PC-3 (cell line): Measurements from ENCODE around the gene MARCHF3. TPM values are rescaled to one million over a fixed set of nuclear protein-coding genes. Genes with fewer than 3 reads are reported as not detected.

Experiments used
- ATAC-seq: fragments of 200-7000 bp; cut with Tn5 transposase; 2 replicates; pipeline ENCODE4 v1.9.1; 2020; ENCODE audit warnings: mild to moderate bottlenecking, moderate library complexity
- BruUV-seq: library from RNA; stranded (reverse); fragments of 400-500 nt; replicated peaks from 2 replicates; lab custom pipeline; 2021; lab: Mats Ljungman, UMichigan
- CTCF ChIA-PET: fragments of 300-600 bp; sonication (Branson Sonifier 250); formaldehyde crosslinking; loops from one replicate; lab custom pipeline; 2022; ENCODE audit warnings: antibody characterized with exemption; lab: Charles Lee
- POLR2A ChIA-PET: fragments of 300-600 bp; sonication (Branson Sonifier 250); formaldehyde crosslinking; loops from one replicate; lab custom pipeline; 2022; ENCODE audit warnings: antibody characterized with exemption; ENCODE audit not compliant: unreplicated experiment; lab: Charles Lee
- DNase-seq: peaks from one replicate; pipeline ENCODE4 v3.0.0-alpha.2; 2015
- H2AFZ ChIP-seq: fragments of 300-600 bp; sonication (generic); 2 replicates; pipeline ENCODE4 v1.6.0; 2016; ENCODE audit warnings: antibody characterized with exemption, low read length
- H3F3A ChIP-seq: fragments of 300-600 bp; sonication (generic); one replicate; pipeline ENCODE4 v1.6.0; 2017; ENCODE audit warnings: antibody characterized with exemption, low read length, control low read depth, mild to moderate bottlenecking; ENCODE audit not compliant: unreplicated experiment
- H3K27ac ChIP-seq: fragments of 300-600 bp; sonication (generic); 2 replicates; pipeline ENCODE4 v1.5.1; 2016; ENCODE audit warnings: mild to moderate bottlenecking, low read length
- H3K27me3 ChIP-seq: fragments of 300-600 bp; sonication (generic); 2 replicates; pipeline ENCODE4 v1.6.1; 2016; ENCODE audit warnings: low read length, mixed read lengths
- H3K36me3 ChIP-seq: fragments of 300-600 bp; sonication (generic); 2 replicates; pipeline ENCODE4 v1.6.1; 2016; ENCODE audit warnings: low read depth, mixed run types, low read length, mixed read lengths
- H3K4me1 ChIP-seq: fragments of 300-600 bp; sonication (generic); 2 replicates; pipeline ENCODE4 v1.5.1; 2016; ENCODE audit warnings: low read length; ENCODE audit not compliant: insufficient read depth
- H3K4me2 ChIP-seq: fragments of 300-600 bp; sonication (generic); 2 replicates; pipeline ENCODE4 v1.6.0; 2016; ENCODE audit warnings: low read length
- H3K4me3 ChIP-seq: fragments of 300-600 bp; sonication (generic); 2 replicates; pipeline ENCODE4 v1.5.1; 2016; ENCODE audit warnings: mild to moderate bottlenecking, low read length, mixed read lengths
- H3K79me2 ChIP-seq: fragments of 300-600 bp; sonication (generic); 2 replicates; pipeline ENCODE4 v1.6.1; 2017; ENCODE audit warnings: low read length, mixed read lengths
- H3K9ac ChIP-seq: fragments of 300-600 bp; sonication (generic); 2 replicates; pipeline ENCODE4 v1.6.0; 2016; ENCODE audit warnings: mild to moderate bottlenecking, low read length
- H3K9me2 ChIP-seq: fragments of 300-600 bp; sonication (generic); replicated peaks from 2 replicates; pipeline ENCODE4 v1.6.1; 2016; ENCODE audit warnings: mixed run types, low read length, mixed read lengths
- H3K9me3 ChIP-seq: fragments of 300-600 bp; sonication (generic); 2 replicates; pipeline ENCODE4 v1.6.1; 2016; ENCODE audit warnings: low read length, mixed read lengths
- H4K20me1 ChIP-seq: fragments of 300-600 bp; sonication (generic); 2 replicates; pipeline ENCODE4 v1.6.1; 2016; ENCODE audit warnings: low read length, mixed read lengths
- CTCF ChIP-seq: fragments of 300-600 bp; sonication (generic); conservative IDR thresholded peaks from 2 replicates; pipeline ENCODE4 v1.5.1; 2017; ENCODE audit warnings: antibody characterized with exemption, low read depth, mild to moderate bottlenecking, low read length
- EZH2 ChIP-seq: fragments of 300-600 bp; sonication (generic); IDR thresholded peaks from one replicate; pipeline ENCODE4 v1.6.1; 2017; ENCODE audit warnings: antibody characterized with exemption, mild to moderate bottlenecking, low read length; ENCODE audit not compliant: unreplicated experiment
- EZH2phosphoT487 ChIP-seq: fragments of 300-600 bp; sonication (generic); IDR thresholded peaks from 2 replicates; pipeline ENCODE4 v1.6.1; 2018; ENCODE audit warnings: mild to moderate bottlenecking, antibody characterized with exemption, low read length, borderline replicate concordance
- intact Hi-C: fragments of 100-400 bp; cut with micrococcal nuclease; formaldehyde crosslinking; loops from 2 replicates; pipeline ENCODE4 v1.9.0; 2023
- total RNA-seq: library from RNA; depleted of rRNA; stranded (reverse); fragments of >200 nt; gene quantifications from 2 replicates; pipeline ENCODE4 v1.2.3, GENCODE V29; 2014

The MARCHF3 gene
- total RNA-seq, 1 experiment from 2014 or later, result 2.5 TPM

- Histone ChIP-seq H3K79me2 (0 out of 2 replicates have a peak, but pooled peaks cover 4% of the 10 kb centered on the region), H3K9me2 (no peaks in the 10 kb centered on the region), H3K4me2 (no peak overlapping the region), H3F3A (peaks cover 3% of the 10 kb centered on the region), H4K20me1 (0 out of 2 replicates have a peak, but pooled peaks cover 11% of the 10 kb centered on the region), H3K4me3 (no peak overlapping the region), H3K27me3 (no peaks in the 10 kb centered on the region), H2AFZ (no peak overlapping the region), H3K9ac (no peak overlapping the region), H3K36me3 (peaks cover 82% of the 10 kb centered on the region), H3K4me1 (no peaks in the 10 kb centered on the region), H3K27ac (no peak overlapping the region), H3K9me3 (no peaks in the 10 kb centered on the region)
- no TSS peak for BruUV-seq
- ATAC-seq (no peak), DNase-seq (no peak)
- POLR2A ChIA-PET, result no interaction called here
- intact Hi-C loops, result no loop called here
- no peak for TF ChIP-seq CTCF
- TF ChIP-seq EZH2, result no peak
- TF ChIP-seq EZH2phosphoT487, result no peak
- CTCF ChIA-PET, result no interaction called here
Measured at GRCh38 chr5:126829098-126829497, 201.3 kb downstream of the MARCHF3 start.

- DNase-seq, result no peak
- POLR2A ChIA-PET, result no interaction called here
- H3K27me3 ChIP-seq, result no peaks in the 10 kb centered on the region
- BruUV-seq, result no TSS peak
- H3K9me3 ChIP-seq, result no peaks in the 10 kb centered on the region
- no peak overlapping the region for H3K4me2 ChIP-seq
- no peak overlapping the region for H3K4me3 ChIP-seq
- H3K27ac ChIP-seq, result no peak overlapping the region
- no peak for ATAC-seq
- 0 out of 2 replicates have a peak, but pooled peaks cover 12% of the 10 kb centered on the region for H3K79me2 ChIP-seq
- peaks cover 3% of the 10 kb centered on the region for H3F3A ChIP-seq
- no peak for TF ChIP-seq EZH2
- no peak for TF ChIP-seq CTCF
- TF ChIP-seq EZH2phosphoT487, result no peak
- CTCF ChIA-PET, result no interaction called here
- H3K36me3 ChIP-seq, result peaks cover 87% of the 10 kb centered on the region
- no peak overlapping the region for H3K9ac ChIP-seq
- 0 out of 2 replicates have a peak, but pooled peaks cover 11% of the 10 kb centered on the region for H4K20me1 ChIP-seq
- intact Hi-C loops, result no loop called here
- H3K9me2 ChIP-seq, result no peaks in the 10 kb centered on the region
- no peak overlapping the region for H2AFZ ChIP-seq
- H3K4me1 ChIP-seq, result no peaks in the 10 kb centered on the region
Measured at GRCh38 chr5:126826619-126827215, 203.6 kb downstream of the MARCHF3 start.

- Histone ChIP-seq H3K4me1 (peaks cover 8% of the 10 kb centered on the region), H3K9me2 (no peaks in the 10 kb centered on the region), H3K79me2 (peaks cover 45% of the 10 kb centered on the region), H3K36me3 (peaks cover 71% of the 10 kb centered on the region), H3K4me2 (no peak overlapping the region), H3K27ac (no peak overlapping the region), H4K20me1 (0 out of 2 replicates have a peak, but pooled peaks cover 12% of the 10 kb centered on the region), H3K4me3 (no peak overlapping the region), H3K9ac (no peak overlapping the region), H3K27me3 (no peaks in the 10 kb centered on the region), H3K9me3 (no peaks in the 10 kb centered on the region), H2AFZ (no peak overlapping the region), H3F3A (no peaks in the 10 kb centered on the region)
- no TSS peak for BruUV-seq
- no peak for ATAC-seq
- intact Hi-C loops, result no loop called here
- POLR2A ChIA-PET, result no interaction called here
- no peak for DNase-seq
- CTCF ChIA-PET, result no interaction called here
- no peak for TF ChIP-seq EZH2
- TF ChIP-seq EZH2phosphoT487, result no peak
- TF ChIP-seq CTCF, result no peak
Measured at GRCh38 chr5:126819253-126819652, 211.1 kb downstream of the MARCHF3 start.
